ENCODE measurements around the gene PRKCH.

PRKCH gene

DNA sequence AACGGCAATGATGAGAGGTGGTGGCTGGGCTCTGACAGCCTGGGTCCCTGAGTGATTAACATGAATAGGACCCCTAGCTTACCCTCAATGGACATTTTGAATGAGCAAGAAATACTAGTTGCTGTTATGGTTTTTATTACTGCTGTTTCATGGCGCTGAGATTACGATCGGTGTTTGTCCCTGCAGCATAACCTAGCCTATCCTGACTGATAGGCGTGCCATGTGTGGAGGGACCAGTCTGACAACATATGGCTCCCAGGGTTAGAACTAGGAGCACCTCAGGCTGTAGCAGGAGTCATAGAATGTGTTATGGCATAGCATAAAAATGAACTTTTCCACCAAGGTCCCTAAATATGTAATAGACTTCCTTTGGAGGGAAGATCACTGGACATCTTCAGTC is 236.5 kb downstream of the PRKCH start:
- TF ChIP-seq, protein P1, sequence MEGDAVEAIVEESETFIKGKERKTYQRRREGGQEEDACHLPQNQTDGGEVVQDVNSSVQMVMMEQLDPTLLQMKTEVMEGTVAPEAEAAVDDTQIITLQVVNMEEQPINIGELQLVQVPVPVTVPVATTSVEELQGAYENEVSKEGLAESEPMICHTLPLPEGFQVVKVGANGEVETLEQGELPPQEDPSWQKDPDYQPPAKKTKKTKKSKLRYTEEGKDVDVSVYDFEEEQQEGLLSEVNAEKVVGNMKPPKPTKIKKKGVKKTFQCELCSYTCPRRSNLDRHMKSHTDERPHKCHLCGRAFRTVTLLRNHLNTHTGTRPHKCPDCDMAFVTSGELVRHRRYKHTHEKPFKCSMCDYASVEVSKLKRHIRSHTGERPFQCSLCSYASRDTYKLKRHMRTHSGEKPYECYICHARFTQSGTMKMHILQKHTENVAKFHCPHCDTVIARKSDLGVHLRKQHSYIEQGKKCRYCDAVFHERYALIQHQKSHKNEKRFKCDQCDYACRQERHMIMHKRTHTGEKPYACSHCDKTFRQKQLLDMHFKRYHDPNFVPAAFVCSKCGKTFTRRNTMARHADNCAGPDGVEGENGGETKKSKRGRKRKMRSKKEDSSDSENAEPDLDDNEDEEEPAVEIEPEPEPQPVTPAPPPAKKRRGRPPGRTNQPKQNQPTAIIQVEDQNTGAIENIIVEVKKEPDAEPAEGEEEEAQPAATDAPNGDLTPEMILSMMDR (IDR thresholded peaks at IDR 0.05; ENCODE audit: insufficient read depth, low read depth, low read length, missing control alignments) = no peak
- no peak overlapping the region for H3K4me3 ChIP-seq (ENCODE audit: low read length)
- DNase-seq (ENCODE audit: low read depth) = no peak

DNA sequence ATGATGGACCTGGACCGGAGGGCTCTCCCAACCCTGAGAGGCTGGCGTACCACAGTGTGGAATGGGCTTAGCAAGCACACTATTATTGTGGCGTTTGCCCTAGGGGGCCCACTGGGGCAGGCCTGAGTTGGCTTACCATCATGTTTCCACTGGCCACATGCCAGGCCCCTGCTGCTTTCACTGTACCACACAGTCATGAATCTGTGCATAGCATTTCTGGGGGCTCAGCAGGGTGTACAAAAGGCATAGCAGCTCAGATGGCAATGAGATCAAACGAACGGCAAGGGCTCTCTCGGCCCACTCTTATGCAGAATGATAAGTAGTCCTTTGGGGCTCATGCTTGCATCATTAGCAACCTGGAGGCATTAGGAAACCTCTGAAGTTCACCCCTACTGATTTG is 236.9 kb downstream of the PRKCH start:
- TF ChIP-seq, protein P1 (IDR thresholded peaks at IDR 0.05; ENCODE audit: insufficient read depth, low read depth, low read length, missing control alignments) = no peak

DNA sequence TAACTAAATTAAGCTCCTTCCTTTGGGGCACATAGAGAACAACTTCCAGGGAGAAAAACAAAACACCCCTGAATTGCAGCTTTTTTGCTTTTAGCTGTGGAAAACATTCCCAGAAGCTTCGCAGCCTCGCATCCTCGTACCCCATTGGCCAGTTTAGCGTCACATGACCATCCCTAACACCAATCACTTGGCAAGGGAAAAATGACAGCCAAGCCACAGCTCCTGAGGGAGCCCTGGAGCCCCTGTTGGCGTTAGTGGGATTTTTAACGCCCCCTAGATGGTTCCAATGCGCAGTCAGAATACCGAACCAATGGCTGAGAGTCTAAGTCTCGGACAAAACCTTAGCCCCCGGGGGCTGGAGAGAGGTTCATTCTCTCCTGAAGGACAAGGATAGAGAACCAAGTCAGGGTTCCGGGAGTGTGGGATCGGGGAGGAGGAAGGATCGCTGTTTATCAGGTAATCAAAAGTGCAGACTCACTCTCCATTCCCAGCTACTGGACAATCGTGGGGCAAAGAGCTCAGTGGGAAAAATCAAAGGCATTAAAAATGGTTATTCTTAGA is 238.3 kb downstream of the PRKCH start:
- TF ChIP-seq, protein P1 (IDR thresholded peaks at IDR 0.05; ENCODE audit: insufficient read depth, low read depth, low read length, missing control alignments) = no peak
- DNase-seq (ENCODE audit: low read depth) = no peak
- H3K4me3 ChIP-seq (ENCODE audit: low read length) = no peak overlapping the region

More for the DNA sequence above, 236.9 kb downstream of the PRKCH start:
- no peak overlapping the region for H3K4me3 ChIP-seq (ENCODE audit: low read length)
- DNase-seq (ENCODE audit: low read depth) = no peak

DNA sequence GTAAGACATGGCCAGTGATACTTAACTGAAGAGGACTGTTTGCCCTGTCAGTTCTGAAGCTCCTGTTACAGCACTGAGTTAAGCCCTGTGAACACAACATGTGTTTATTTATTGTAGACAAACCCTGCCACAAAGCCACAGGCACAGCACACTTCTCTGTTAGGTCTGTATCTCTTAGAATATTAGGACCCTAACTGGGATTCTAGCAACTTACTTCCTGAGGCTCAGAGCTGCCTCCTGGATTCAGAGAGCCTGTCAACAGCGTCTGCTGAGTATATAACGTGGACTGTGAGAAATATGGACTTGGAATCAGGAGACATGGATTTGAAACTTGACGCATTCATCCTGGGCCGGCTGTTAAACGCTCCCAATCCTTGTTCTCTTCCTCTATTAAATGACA is 238.9 kb downstream of the PRKCH start:
- DNase-seq (ENCODE audit: low read depth) = no peak
- TF ChIP-seq, protein P1 (IDR thresholded peaks at IDR 0.05; ENCODE audit: insufficient read depth, low read depth, low read length, missing control alignments) = no peak

DNA sequence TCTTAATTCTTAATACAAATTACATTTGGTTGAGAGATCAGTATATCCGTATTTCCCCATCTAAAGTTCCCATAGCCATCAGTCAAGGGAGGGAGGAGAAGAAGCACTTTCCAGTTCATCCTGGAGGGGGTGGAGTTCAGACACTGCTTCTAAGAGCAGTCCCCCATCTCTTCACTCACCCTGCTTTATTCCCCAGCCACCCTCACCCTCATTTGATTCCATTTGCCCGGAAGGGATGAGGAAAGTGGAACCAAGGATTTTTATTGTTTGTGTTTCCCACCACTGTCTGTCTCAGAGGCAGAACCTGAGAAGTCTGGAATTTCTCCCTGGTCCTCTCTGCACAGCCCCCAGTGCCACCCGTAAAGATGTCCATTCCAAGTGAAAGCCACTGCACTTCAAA is 239.7 kb downstream of the PRKCH start:
- H3K4me3 ChIP-seq (ENCODE audit: low read length) = no peak overlapping the region
- TF ChIP-seq, protein P1 (IDR thresholded peaks at IDR 0.05; ENCODE audit: insufficient read depth, low read depth, low read length, missing control alignments) = peak; percentile 23
- DNase-seq (ENCODE audit: low read depth) = peak; percentile 45

More for the DNA sequence above, 238.9 kb downstream of the PRKCH start:
- H3K4me3 ChIP-seq (ENCODE audit: low read length) = no peak overlapping the region

DNA sequence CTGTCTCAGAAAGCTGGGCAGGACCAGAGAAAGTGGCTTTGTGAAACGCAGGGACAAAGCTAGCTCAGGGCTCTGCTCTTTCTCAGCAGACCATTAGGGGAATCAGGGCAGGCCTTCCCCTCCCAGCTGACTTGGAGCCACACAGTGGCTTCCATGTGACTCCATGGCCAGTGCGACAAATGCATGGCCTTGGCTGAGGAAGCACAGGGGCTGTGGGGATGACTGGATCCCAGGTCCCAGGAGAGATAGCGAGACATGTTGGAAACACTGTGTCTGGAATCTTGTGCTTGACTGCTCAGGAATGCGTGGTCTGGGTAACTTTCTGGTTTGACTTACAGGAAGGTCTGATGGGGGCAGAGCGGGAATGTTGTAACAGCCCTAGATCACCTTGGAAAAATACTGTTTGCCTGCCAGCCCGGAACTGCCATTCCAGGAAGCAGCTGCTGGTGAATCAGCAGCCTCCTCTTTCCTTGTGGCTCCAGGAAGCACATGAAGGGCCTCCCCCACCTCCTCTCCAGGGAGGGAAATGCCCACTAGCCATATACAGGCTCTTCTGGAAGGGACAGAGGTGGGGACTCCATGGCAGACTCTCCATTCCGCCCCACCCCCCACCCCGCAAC is 240.4 kb downstream of the PRKCH start:
- TF ChIP-seq, protein P1 (IDR thresholded peaks at IDR 0.05; ENCODE audit: insufficient read depth, low read depth, low read length, missing control alignments) = no peak
- peak; percentile 98 for DNase-seq (ENCODE audit: low read depth)
- H3K4me3 ChIP-seq (ENCODE audit: low read length) = no peak overlapping the region

Measured in epithelial cell of esophagus (primary cell).